ENCODE data around the gene STK11IP.

Gene STK11IP

GRCh38 chr2:219562049-219563020 lies 35.3 kb upstream of the STK11IP start:
- no peak for DNase-seq (ENCODE audit: low read depth in 2 of 2)

- DNase-seq (ENCODE audit: low read depth in 2 of 2): no peak
Measured at GRCh38 chr2:219563271-219563928, 34.3 kb upstream of the STK11IP start.

GRCh38 chr2:219565130-219566080 lies 32.3 kb upstream of the STK11IP start:
- no peak for DNase-seq (ENCODE audit: low read depth in 2 of 2)

DNA sequence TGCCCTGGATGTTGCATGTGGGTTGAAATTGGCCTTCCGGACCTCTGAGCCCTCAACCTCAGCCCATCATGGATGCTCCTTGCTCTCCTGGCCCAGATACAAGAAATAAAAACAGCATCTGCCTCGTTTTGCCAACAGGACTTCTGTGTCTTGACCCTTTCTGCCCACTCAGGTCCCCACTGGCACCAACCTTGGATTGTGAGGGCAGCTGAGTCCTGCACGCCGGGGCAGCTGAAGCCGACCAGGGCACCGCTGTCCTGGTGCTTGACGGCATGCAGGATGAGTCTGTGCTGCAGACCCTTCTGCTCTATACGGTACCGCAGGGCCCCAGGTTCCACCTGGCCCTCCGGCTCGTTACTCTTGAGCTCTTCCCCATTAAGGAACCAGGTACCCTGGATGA lies 31.0 kb upstream of the STK11IP start:
- DNase-seq (ENCODE audit: low read depth in 2 of 2): no peak

DNA sequence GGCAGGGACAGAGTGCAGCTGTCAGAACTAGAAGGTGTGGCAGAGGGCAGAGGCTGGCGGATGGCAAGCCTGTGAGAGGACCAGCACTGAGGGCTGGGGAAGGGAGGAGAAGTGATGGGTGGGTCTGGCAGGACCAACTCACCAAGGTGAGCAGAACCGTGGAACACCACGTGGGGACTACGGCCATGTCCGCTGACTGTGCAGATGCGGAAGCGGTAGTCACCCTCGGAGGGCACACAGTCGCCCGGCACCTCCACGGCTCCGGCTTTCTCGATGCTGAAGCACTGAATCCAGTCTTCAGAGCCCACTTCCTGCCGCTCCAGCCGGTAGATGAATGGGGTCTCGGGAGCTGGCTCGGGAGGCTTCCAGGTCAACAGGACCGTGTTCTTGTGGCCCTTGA lies 30.5 kb upstream of the STK11IP start:
- no peak for DNase-seq (ENCODE audit: low read depth in 2 of 2)

DNA sequence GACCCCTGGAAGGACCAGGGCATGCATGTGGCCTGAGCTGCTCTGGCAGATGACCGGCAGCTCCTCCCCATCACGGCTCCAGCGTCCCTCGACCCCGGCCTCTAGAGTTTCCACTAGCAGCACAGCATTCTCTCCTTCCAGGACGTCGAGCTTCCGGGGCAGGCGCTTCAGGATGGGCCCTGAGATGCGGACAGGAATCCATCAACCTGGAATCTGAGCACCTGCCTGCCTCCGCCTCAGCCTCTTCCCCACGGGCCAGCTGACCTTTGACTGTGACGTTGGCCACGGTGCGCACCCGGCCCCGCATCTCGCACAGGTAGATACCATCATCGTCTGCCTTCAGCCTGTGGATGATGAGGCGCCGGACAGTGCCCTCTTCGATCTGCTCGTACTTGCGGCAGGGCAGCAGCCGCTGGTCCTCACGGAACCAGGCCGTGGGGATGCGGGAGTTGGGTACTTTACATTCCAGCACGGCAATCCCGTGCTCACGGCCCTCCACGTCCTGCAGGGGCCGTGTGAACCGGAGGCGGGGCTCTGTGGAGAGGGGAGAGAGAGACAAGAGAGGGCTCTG lies 29.8 kb upstream of the STK11IP start:
- DNase-seq (ENCODE audit: low read depth in 2 of 2): no peak

DNA sequence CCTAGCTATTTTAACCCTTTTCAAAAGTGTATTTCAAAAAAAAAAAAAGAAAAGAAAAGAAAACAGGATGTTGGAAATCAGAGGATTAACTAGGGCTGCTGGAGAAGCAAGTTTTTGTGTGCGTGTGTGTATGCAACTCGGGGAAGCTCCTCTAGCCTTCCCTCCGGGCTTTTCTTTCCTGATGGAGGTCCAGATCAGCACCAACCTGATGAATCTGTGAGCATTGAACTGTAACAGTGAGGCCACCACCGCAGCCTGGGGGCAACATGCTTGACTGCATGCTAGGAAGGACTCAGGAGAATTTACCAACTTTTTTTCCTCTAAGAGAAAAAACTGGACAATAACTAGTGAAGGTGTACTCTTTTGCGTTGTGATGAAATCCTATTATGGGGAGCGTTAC lies 28.6 kb upstream of the STK11IP start:
- no peak for DNase-seq (ENCODE audit: low read depth in 2 of 2)

GRCh38 chr2:219569635-219570034 lies 28.0 kb upstream of the STK11IP start:
- DNase-seq (ENCODE audit: low read depth in 2 of 2): no peak

DNA sequence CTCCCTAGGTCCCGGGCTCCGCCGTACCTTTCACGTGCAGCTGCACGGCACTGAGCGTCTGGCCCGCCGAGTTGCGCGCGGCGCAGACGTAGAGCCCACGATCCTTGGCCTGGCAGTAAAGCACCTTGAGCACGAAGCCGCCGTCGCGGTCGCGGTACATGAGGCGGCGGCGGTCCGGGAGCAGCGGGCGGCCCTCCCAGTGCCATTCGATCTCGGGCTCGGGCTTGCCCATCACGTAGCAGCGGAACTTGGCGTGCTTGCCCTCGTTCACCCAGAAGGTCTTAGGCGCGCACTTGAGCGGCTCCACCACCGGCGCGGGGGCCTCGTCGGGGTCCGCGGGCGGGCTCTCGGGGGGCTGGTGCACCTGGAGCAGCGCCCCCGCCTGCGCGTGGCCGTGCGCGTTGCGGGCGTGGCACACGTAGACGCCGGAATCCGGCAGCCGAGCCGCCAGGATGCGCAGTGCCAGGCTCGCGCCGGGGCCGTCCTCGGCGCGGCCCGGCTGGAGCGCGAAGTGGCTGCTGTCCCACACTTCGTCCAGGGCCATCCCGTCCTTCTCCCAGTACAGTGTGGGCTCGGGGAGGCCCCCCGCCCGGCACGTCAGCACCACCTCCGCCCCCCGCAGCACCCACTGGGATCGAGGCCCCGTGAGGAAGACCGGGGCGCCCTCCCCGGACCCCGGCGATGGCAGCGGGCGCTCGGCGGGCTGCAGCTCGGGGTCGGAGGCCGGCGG lies 27.3 kb upstream of the STK11IP start:
- no peak for DNase-seq (ENCODE audit: low read depth in 2 of 2)

DNA sequence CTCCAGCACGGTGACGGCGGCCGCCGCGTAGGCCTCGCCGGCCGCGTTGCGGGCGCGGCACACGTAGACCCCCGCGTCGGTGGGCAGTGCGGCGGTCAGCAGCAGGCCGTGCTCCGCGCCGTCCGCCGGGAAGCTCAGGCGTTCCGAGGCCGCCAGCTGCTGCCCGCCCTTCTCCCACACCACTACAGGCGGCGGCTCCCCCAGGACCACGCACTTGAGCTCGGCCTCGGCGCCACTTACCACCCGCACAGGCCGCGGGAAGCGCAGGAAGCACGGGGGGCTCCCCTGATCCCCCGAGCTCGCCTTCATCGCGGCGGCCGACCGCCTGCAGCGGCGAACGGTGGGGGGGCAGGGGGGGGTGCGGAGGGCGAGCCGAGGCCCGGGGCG lies 26.7 kb upstream of the STK11IP start:
- no peak for DNase-seq (ENCODE audit: low read depth in 2 of 2)

- no peak for DNase-seq (ENCODE audit: low read depth in 2 of 2)
Measured at GRCh38 chr2:219571311-219572236, 26.1 kb upstream of the STK11IP start, which contains the start of gene OBSL1. Gene OBSL1 (minus strand): TSS chr2:219571539. CDS start chr2:219571232, 307 bp downstream.

- DNase-seq (ENCODE audit: low read depth in 2 of 2): no peak
Measured at GRCh38 chr2:219572237-219573001, 25.2 kb upstream of the STK11IP start, which contains the start of gene INHA. Gene INHA (plus strand): TSS chr2:219572310. CDS start chr2:219572375, 65 bp downstream.

DNA sequence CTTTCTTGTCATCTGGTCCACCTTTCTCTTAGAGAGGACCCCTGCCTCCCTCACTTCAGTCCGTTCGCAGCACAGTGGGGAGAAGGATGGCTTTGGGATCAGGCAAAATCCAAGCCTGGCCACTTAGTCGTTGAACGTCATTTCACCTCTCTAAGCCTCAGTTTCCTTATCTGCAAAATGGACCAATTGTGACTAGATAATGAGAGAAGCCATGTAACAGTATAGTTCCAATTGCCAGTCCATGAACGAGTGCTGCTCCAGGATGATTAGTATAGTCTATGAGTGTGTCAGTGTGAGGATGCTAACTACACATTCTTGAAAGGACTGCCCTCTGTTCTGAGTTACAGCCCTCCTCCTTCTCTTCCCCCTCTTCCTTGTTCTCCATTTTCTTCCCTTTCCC lies 24.5 kb upstream of the STK11IP start:
- no peak for DNase-seq (ENCODE audit: low read depth in 2 of 2)

GRCh38 chr2:219574484-219575311 lies 23.0 kb upstream of the STK11IP start:
- no peak for DNase-seq (ENCODE audit: low read depth in 2 of 2)

DNA sequence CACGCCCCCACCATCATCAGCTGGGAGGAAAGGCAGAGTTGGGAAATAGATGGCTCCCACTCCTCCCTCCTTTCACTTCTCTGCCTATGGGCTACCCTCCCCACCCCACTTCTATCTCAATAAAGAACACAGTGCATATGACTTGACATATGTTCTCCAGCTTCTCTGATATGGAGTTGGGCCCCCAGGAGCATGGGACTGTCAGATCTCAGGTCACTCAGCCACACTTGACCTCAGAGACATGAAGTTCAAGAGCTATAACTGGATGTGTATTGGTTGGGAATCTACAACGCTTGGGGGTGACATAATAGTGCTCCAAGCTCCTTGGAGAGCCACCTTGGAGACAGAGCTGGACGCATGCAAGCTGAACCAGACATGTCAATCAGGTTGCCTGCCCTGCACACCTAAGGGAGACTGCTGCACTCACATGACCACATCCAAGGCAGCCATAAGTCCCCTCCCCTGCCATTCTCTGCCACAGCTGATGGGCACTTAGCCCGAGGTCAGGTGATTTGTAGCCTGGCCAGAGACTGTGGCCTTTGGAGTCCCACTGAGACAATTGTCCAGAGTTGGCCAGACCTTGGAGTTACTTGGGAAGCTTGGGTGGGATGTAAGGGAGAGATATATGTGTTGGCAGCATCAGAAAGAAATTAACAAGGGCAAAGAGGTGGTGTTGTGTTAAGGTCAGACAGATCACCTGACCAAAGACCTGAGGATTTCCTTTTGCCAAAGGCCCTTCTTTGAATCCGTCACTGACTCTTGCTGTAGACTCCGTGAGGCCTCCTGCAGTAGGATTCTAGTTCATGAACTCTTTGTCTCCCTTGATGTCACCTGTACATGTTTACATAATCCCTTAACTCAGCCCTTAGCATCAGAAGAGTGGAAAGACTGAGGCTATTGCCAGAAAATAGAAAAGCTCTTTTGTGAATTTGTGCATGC lies 21.8 kb upstream of the STK11IP start:
- DNase-seq (ENCODE audit: low read depth in 2 of 2): no peak

DNA sequence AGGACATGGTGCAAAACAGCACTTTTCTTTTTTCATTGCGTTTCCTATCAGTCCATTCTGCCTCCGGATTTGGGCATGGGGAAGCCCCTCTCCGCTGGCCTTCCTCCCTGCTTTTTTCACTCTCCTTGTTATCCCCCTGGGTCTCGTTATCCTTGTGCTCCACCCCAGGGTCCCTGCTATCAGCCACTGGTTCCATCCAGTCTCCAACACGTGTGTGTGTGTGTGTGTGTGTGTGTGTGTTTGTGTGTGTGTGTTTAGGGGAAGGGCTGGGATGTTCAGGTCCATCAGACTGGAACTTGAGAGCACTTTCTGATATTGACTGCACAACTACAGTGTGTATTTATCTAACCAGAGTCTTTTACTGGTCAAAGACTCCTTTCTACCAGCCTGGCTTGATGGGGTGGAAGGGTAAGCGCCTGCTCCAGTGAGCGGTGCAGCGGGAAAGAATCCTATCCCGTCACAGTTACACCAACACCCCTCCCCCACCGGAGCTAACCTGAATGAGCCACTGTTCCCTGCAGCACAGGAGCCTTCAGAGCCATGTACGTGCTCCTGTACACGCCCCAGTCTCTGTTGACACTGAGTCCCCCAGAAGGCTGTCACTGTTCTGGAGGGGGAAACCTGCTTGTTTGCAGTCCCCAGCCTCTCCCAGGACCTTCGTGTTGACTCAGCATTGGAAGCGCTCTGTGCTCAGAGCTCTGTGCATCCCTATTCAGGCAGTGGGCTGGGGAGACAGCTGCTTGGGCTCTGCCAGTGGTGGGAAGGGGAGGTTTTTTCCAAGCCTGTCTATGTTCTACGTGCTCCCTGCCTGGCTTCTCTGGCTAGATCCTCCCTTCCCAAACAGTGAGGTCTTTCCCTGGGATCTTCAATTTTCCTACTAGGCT lies 20.9 kb upstream of the STK11IP start:
- DNase-seq (ENCODE audit: low read depth in 2 of 2): no peak

Measured in stimulated activated CD8-positive, alpha-beta memory T cell treated with anti-CD3 and anti-CD28 coated beads, Interleukin-15, amount 100 ng/mL, for 4 hours (primary cell).